ENCODE data around the gene RBM47.
"Not testable (repeated sequence)": the region's sequence is repeated elsewhere in the genome, so short reads cannot be mapped to it uniquely, and the experiment has no call there.

Gene RBM47

DNA sequence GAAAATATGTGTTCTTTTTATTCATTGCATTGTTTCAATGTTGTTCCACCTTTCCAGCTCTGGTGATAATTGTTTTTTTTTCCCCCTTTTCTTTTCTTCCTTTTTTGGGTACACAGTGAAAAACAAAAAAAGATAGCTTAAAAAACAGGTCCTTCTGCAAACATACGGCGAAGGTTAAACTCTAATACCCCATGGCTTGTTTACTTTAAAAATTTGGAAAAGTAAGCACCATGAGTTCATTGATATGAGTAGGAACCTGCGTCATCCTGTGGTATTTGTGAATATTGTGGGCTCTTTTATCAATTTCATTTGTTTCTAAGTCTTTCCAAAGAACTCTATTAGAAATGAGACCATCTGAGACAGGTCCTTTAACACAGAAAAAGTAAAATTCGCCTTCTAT, 171.0 kb downstream of the RBM47 start:
- DNase-seq (ENCODE audit: low spot score) = no peak
- TF ChIP-seq, protein P1, sequence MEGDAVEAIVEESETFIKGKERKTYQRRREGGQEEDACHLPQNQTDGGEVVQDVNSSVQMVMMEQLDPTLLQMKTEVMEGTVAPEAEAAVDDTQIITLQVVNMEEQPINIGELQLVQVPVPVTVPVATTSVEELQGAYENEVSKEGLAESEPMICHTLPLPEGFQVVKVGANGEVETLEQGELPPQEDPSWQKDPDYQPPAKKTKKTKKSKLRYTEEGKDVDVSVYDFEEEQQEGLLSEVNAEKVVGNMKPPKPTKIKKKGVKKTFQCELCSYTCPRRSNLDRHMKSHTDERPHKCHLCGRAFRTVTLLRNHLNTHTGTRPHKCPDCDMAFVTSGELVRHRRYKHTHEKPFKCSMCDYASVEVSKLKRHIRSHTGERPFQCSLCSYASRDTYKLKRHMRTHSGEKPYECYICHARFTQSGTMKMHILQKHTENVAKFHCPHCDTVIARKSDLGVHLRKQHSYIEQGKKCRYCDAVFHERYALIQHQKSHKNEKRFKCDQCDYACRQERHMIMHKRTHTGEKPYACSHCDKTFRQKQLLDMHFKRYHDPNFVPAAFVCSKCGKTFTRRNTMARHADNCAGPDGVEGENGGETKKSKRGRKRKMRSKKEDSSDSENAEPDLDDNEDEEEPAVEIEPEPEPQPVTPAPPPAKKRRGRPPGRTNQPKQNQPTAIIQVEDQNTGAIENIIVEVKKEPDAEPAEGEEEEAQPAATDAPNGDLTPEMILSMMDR (IDR thresholded peaks at IDR 0.05; ENCODE audit: extremely low read depth, missing control alignments) = no peak

DNA sequence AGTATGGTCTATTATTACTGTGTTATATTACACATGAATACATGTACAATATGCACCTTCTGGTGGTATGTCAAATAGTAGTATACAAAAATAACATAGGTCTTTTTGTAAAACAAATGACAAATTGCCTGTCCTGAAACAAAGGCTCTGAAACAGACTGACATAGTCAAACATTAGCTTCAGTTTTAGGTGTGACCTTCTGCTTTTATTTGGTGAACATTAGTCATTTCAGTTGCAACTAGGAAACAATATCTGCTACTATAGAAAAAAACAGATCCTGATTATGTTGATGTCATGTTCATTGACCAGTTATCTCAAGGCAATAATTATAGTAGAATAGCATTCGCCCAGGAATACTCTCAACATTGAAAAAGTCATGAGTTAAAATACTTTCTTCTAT, 171.6 kb downstream of the RBM47 start:
- peak; percentile 19 for DNase-seq (ENCODE audit: low spot score)
- TF ChIP-seq, protein P1 (IDR thresholded peaks at IDR 0.05; ENCODE audit: extremely low read depth, missing control alignments) = no peak

DNA sequence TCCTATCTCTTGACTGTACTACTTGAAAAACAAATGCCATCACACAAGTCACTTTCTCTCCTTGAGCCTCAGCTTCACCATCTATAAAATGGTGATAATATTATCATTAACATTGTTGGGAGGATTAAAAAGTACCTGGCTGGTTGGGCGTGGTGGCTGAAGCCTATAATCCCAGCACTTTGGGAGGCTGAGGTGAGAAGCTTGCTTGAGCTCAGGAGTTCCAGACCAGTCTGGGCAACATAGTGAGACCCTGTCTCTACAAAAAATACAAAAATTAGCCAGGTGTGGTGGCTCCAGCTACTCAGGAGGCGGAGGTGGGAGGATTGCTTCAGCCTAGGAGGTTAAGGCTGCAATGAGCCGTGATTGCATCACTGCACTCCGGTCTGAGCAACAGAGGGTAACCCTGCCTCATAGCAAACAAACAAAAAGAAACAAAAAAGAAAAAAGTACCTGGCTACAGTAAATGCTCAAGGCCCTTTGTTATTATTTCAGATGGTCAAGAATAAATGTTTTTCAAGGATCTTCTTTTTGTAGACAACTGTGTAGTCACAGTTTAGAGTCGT, 174.2 kb downstream of the RBM47 start:
- no peak for DNase-seq (ENCODE audit: low spot score)
- TF ChIP-seq, protein P1 (IDR thresholded peaks at IDR 0.05; ENCODE audit: extremely low read depth, missing control alignments) = no peak

DNA sequence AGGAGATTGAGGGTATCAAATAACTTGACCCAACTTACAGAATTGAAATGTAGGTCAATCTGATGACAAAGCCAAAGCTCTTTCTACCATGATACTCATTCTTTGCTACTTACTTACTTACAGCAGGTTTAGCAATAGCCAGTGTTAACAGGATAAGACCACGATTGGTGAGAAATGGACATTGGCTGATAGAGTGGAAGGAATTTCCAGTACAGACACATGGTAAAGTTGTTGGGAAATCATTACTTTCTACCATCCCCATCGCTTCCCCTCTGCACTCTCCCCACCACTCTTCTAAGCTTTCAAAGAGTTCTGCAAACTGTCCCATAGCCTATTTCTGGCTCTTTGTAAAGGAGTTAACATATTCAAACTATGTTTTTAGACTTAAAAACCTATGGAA, 174.8 kb downstream of the RBM47 start:
- TF ChIP-seq, protein P1 (IDR thresholded peaks at IDR 0.05; ENCODE audit: extremely low read depth, missing control alignments) = no peak
- DNase-seq (ENCODE audit: low spot score) = no peak

DNA sequence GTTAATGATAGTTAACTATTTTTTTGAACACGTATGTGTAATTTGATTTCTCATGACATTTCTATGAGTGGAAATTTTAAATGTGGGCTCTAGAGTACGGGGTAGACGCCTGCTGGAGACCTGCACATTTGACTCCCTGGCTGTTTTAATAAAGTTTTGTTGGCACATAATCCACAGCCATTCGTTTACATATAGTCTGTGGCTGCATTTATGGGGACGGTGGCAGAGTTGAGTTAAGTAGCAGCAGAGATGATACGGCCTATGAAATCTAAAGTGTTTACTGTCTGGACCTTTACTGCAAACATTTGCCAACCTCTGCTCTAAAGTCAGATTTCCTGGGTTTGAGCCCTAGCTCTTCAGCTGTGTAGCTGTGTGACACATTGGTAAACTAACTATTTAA, 175.8 kb downstream of the RBM47 start:
- TF ChIP-seq, protein P1 (IDR thresholded peaks at IDR 0.05; ENCODE audit: extremely low read depth, missing control alignments) = no peak
- DNase-seq (ENCODE audit: low spot score) = no peak

DNA sequence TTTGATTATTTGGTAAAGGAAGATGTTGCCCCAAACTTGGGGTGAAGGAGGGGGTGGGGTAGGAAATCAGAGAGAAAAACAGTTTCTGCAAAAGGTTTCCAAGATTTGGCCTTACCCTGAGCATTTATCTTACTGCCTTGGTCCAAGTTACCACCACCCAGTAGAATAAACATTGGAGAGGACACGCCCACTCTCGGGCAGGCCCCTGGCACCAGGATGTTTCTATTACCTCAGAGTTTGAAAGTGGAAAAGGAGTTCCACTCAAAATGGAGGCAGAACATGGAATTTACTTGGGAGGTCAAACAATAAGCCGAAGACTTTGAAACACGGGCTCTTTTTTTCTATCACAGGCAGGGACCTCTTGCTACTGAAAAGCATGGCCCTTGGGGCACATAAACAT, 180.8 kb downstream of the RBM47 start:
- TF ChIP-seq, protein P1 (IDR thresholded peaks at IDR 0.05; ENCODE audit: extremely low read depth, missing control alignments) = no peak
- no peak for DNase-seq (ENCODE audit: low spot score)

DNA sequence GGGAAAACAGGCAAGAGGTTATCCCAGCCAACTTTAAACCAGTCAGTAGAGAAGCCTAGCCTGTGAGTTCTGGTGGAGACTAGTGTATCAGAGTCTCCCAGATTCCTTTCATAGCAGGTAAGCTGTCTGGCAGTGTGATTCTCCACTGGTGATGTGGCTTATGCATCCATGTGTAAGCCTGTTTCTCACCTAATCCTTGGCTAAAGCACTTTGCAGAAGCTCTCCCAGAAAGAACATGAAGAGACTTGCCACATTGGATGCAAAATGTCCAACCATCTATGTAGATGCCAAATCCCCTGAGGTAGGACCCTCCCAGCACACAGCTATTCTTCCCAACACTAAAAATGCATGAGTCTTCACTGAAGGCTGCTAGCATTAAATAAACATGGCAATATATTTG, 182.8 kb downstream of the RBM47 start:
- TF ChIP-seq, protein P1 (IDR thresholded peaks at IDR 0.05; ENCODE audit: extremely low read depth, missing control alignments) = no peak
- no peak for DNase-seq (ENCODE audit: low spot score)

DNA sequence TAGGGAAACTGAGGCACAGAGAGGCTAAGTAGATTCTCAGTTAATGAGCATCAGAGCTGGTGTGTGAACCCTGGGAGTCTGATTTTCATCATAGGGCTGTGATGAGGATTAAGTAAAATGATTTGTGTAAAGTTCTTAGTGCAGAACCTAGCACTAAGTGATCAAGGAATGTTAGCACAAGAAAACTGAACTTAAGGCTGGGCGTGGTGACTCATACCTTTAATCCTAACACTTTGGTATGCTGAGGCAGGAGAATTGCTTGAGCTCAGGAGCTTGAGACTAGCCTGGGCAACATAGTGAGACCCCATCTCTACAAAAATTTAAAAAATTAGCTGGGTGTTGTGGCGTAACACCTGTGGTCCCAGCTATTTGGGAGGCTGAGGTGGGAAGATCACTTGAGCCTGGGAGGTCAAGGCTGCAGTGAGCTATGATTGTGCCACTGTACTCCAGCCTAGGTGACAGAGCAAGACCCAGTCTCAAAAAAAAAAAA, 183.4 kb downstream of the RBM47 start:
- not testable (repeated sequence) for DNase-seq (ENCODE audit: low spot score)

Measured in GM20000 (cell line).